H9 (cell line): ENCODE measurements around the gene LMOD3. TPM values are rescaled to one million over a fixed set of nuclear protein-coding genes. Genes with fewer than 3 reads are reported as not detected.

ENCODE experiments used
- DNase-seq: peaks from one replicate; pipeline ENCODE4 v3.0.0-alpha.2; 2017
- H2AFZ ChIP-seq: one replicate; pipeline ENCODE4 v1.6.1; 2013; ENCODE audit warnings: mild to moderate bottlenecking, low read length, control low read depth, moderate library complexity
- H2AK5ac ChIP-seq: 2 replicates; pipeline ENCODE4 v1.6.1; 2013; ENCODE audit warnings: low read length, control low read depth, mixed read lengths; ENCODE audit not compliant: insufficient read length
- H2BK120ac ChIP-seq: one replicate; pipeline ENCODE4 v1.6.1; 2013; ENCODE audit warnings: low read depth, mild to moderate bottlenecking, low read length, control low read depth, inconsistent platforms; ENCODE audit not compliant: poor library complexity, severe bottlenecking
- H2BK12ac ChIP-seq: 2 replicates; pipeline ENCODE4 v1.6.1; 2013; ENCODE audit warnings: low read length, control low read depth, mixed read lengths, low read depth; ENCODE audit not compliant: insufficient read length
- H2BK15ac ChIP-seq: 2 replicates; pipeline ENCODE4 v1.6.1; 2013; ENCODE audit warnings: low read depth, low read length, control low read depth
- H2BK20ac ChIP-seq: one replicate; pipeline ENCODE4 v1.6.1; 2013; ENCODE audit warnings: low read depth, mild to moderate bottlenecking, low read length, control low read depth, inconsistent platforms; ENCODE audit not compliant: poor library complexity, severe bottlenecking
- H2BK5ac ChIP-seq: 2 replicates; pipeline ENCODE4 v1.6.1; 2013; ENCODE audit warnings: low read length, control low read depth, mixed read lengths; ENCODE audit not compliant: insufficient read length
- H3K14ac ChIP-seq: 2 replicates; pipeline ENCODE4 v1.6.1; 2013; ENCODE audit warnings: low read length, control low read depth; ENCODE audit not compliant: insufficient read depth
- H3K18ac ChIP-seq: 2 replicates; pipeline ENCODE4 v1.6.1; 2013; ENCODE audit warnings: low read depth, mild to moderate bottlenecking, mixed read lengths, low read length, control low read depth; ENCODE audit not compliant: insufficient read length
- H3K23ac ChIP-seq: 2 replicates; pipeline ENCODE4 v1.6.1; 2013; ENCODE audit warnings: low read length, control low read depth, mixed read lengths, low read depth; ENCODE audit not compliant: insufficient read length
- H3K23me2 ChIP-seq: 2 replicates; pipeline ENCODE4 v1.6.1; 2013; ENCODE audit warnings: low read depth, mild to moderate bottlenecking, mixed read lengths, low read length, control low read depth; ENCODE audit not compliant: insufficient read length, poor library complexity, severe bottlenecking
- H3K27ac ChIP-seq: 2 replicates; pipeline ENCODE4 v1.5.1; 2013; ENCODE audit warnings: low read length, control low read depth, mixed read lengths, low read depth; ENCODE audit not compliant: insufficient read length
- H3K27me3 ChIP-seq: 2 replicates; pipeline ENCODE4 v1.6.1; 2013; ENCODE audit warnings: low read length, control low read depth, inconsistent platforms; ENCODE audit not compliant: insufficient read depth
- H3K4ac ChIP-seq: 2 replicates; pipeline ENCODE4 v1.6.1; 2013; ENCODE audit warnings: low read depth, mild to moderate bottlenecking, control low read depth, inconsistent platforms, low read length, moderate library complexity
- H3K4me1 ChIP-seq: 2 replicates; pipeline ENCODE4 v1.6.1; 2013; ENCODE audit warnings: low read length, control low read depth, inconsistent platforms; ENCODE audit not compliant: insufficient read depth
- H3K4me2 ChIP-seq: 2 replicates; pipeline ENCODE4 v1.6.1; 2013; ENCODE audit warnings: low read length, control low read depth, mixed read lengths; ENCODE audit not compliant: insufficient read length, insufficient read depth
- H3K56ac ChIP-seq: 2 replicates; pipeline ENCODE4 v1.6.1; 2013; ENCODE audit warnings: low read depth, mild to moderate bottlenecking, mixed read lengths, low read length, control low read depth; ENCODE audit not compliant: insufficient read length
- H3K79me1 ChIP-seq: 2 replicates; pipeline ENCODE4 v1.6.1; 2013; ENCODE audit warnings: low read depth, mild to moderate bottlenecking, moderate library complexity, low read length, control low read depth, inconsistent platforms; ENCODE audit not compliant: insufficient read depth, poor library complexity, severe bottlenecking
- H3K79me2 ChIP-seq: 2 replicates; pipeline ENCODE4 v1.6.1; 2013; ENCODE audit warnings: low read length, control low read depth, inconsistent platforms; ENCODE audit not compliant: insufficient read depth
- H3K9ac ChIP-seq: 2 replicates; pipeline ENCODE4 v1.6.1; 2013; ENCODE audit warnings: low read length, control low read depth, mixed read lengths; ENCODE audit not compliant: insufficient read length; ENCODE audit errors: extremely low read depth
- H3K9me3 ChIP-seq: one replicate; pipeline ENCODE4 v1.6.1; 2013; ENCODE audit warnings: low read depth, low read length, inconsistent platforms; ENCODE audit not compliant: control insufficient read depth
- H3T11ph ChIP-seq: one replicate; pipeline ENCODE4 v1.6.1; 2013; ENCODE audit warnings: mild to moderate bottlenecking, low read length, control low read depth, inconsistent platforms
- H4K20me1 ChIP-seq: one replicate; pipeline ENCODE4 v1.6.1; 2013; ENCODE audit not compliant: control insufficient read depth, insufficient read length, insufficient read depth
- H4K5ac ChIP-seq: 2 replicates; pipeline ENCODE4 v1.6.1; 2013; ENCODE audit warnings: low read depth, mild to moderate bottlenecking, mixed read lengths, low read length, control low read depth; ENCODE audit not compliant: insufficient read length
- H4K8ac ChIP-seq: replicated peaks from 2 replicates; pipeline ENCODE4 v1.6.1; 2013; ENCODE audit warnings: low read length, control low read depth, mixed read lengths, low read depth; ENCODE audit not compliant: insufficient read length
- H4K91ac ChIP-seq: 2 replicates; pipeline ENCODE4 v1.6.1; 2013; ENCODE audit warnings: low read depth, mild to moderate bottlenecking, moderate library complexity, mixed read lengths, low read length, control low read depth; ENCODE audit not compliant: insufficient read length
- H3K27ac Mint-ChIP-seq, 3 experiments: 2 replicates in 2 of 3; 3 replicates in 1 of 3; pipeline ENCODE4 v1.8.0; 2020 to 2021; ENCODE audit warnings: mixed read lengths in 3 of 3, mild to moderate bottlenecking in 1 of 3, moderate library complexity in 1 of 3
- H3K27me3 Mint-ChIP-seq: 2 replicates; pipeline ENCODE4 v1.8.0; 2021; ENCODE audit warnings: low read depth, mild to moderate bottlenecking, moderate library complexity, mixed read lengths
- H3K36me3 Mint-ChIP-seq, 3 experiments: 2 replicates in 2 of 3; 3 replicates in 1 of 3; pipeline ENCODE4 v1.8.0; 2020 to 2021; ENCODE audit warnings: low read depth in 3 of 3, mixed read lengths in 3 of 3; ENCODE audit not compliant: insufficient read depth in 1 of 3
- H3K4me1 Mint-ChIP-seq, 2 experiments: 2 replicates each; pipeline ENCODE4 v1.8.0; 2020; ENCODE audit warnings: mixed read lengths in 2 of 2
- H3K4me3 Mint-ChIP-seq, 2 experiments: 2 replicates in 1 of 2; 3 replicates in 1 of 2; pipeline ENCODE4 v1.8.0; 2020 to 2021; ENCODE audit warnings: mild to moderate bottlenecking in 2 of 2, mixed read lengths in 2 of 2, moderate library complexity in 1 of 2
- H3K9me3 Mint-ChIP-seq, 2 experiments: 2 replicates in 1 of 2; 3 replicates in 1 of 2; pipeline ENCODE4 v1.8.0; 2020; ENCODE audit warnings: mild to moderate bottlenecking in 2 of 2, mixed read lengths in 2 of 2, moderate library complexity in 1 of 2
- CTCF ChIP-seq: fragments of 200-600 bp; sonication (generic); conservative IDR thresholded peaks from 3 replicates; pipeline ENCODE4 v1.8.0; 2021; ENCODE audit warnings: antibody characterized with exemption, mild to moderate bottlenecking
- WGBS: extraction: QIAGEN DNeasy Blood & Tissue Kit; methylation state at CpG from one replicate; pipeline ENCODE4 v1.1.7; 2013; ENCODE audit warnings: missing lambda C conversion rate, low lambda C conversion rate, mixed read lengths; ENCODE audit not compliant: insufficient read length; ENCODE audit errors: extremely low coverage; 5-methylcytosine and 5-hydroxymethylcytosine counted together
- total RNA-seq: library from RNA; stranded (reverse); gene quantifications from 2 replicates; pipeline ENCODE4 v1.2.1, GENCODE V29; 2021

LMOD3 gene
- total RNA-seq, 1 experiment from 2014 or later: not detected

- Histone ChIP-seq H3K79me2 (no peaks in the 10 kb centered on the region; the same call in 1 of the 2 replicates), H3K79me1 (no peaks in the 10 kb centered on the region), H4K8ac (no peak overlapping the region), H4K91ac (no peak overlapping the region), H3K27ac (no peak overlapping the region), H3K9me3 (no peaks in the 10 kb centered on the region), H3K23ac (no peak overlapping the region), H3K23me2 (no peaks in the 10 kb centered on the region), H2BK15ac (no peak overlapping the region), H3K9ac (no peak overlapping the region), H3K14ac (no peak overlapping the region), H2BK20ac (no peak overlapping the region), H2AFZ (no peak overlapping the region), H2AK5ac (no peak overlapping the region), H3K4me1 (peaks cover 14% of the 10 kb centered on the region), H3K4me2 (no peak overlapping the region), H3K27me3 (no peaks in the 10 kb centered on the region), H3K18ac (no peak overlapping the region), H3T11ph (no peak overlapping the region), H4K20me1 (no peaks in the 10 kb centered on the region), H2BK12ac (no peak overlapping the region), H3K4ac (no peak overlapping the region), H4K5ac (no peak overlapping the region), H3K56ac (no peak overlapping the region), H2BK120ac (no peak overlapping the region), H2BK5ac (no peak overlapping the region)
- DNase-seq: no peak
- no peaks in the 10 kb centered on the region for H3K27me3 Mint-ChIP-seq
- no CpG with 5 or more reads among the region's 4 CpGs for WGBS
- H3K4me1 Mint-ChIP-seq: peaks cover 28 to 29% of the 10 kb centered on the region in 2 experiments
- H3K27ac Mint-ChIP-seq: peak overlapping the region in 1 of 3 experiments; percentile 88; a peak in 3 of 7 replicates
- H3K4me3 Mint-ChIP-seq: no peak overlapping the region
- no peaks in the 10 kb centered on the region for H3K9me3 Mint-ChIP-seq
- H3K36me3 Mint-ChIP-seq: no peaks in the 10 kb centered on the region
- TF ChIP-seq CTCF: no peak
Observed at GRCh38 chr3:69092030-69092516, 30.3 kb downstream of the LMOD3 start.
